IMR-90 (cell line): ENCODE results near the gene SLC52A1. TPM values are rescaled to one million over a fixed set of nuclear protein-coding genes. Genes with fewer than 3 reads are reported as not detected.

Experiments
- ATAC-seq: fragments of 200-7000 bp; cut with Tn5 transposase; 2 replicates; pipeline ENCODE4 v1.9.1; 2020; ENCODE audit warnings: low read depth, mild to moderate bottlenecking, moderate library complexity
- BruUV-seq: library from RNA; stranded (reverse); fragments of 400-500 nt; replicated peaks from 2 replicates; lab custom pipeline; 2021; lab: Mats Ljungman, UMichigan
- CTCF ChIA-PET: fragments of 300-600 bp; formaldehyde crosslinking; extraction: SDS; loops from one replicate; lab custom pipeline; 2021; ENCODE audit warnings: antibody characterized with exemption; lab: Yijun Ruan, JAX
- POLR2A ChIA-PET: fragments of 300-600 bp; sonication (Branson Sonifier 250); formaldehyde crosslinking; loops from one replicate; lab custom pipeline; 2022; ENCODE audit warnings: antibody characterized with exemption; ENCODE audit not compliant: unreplicated experiment; lab: Charles Lee
- DNase-seq: peaks from one replicate; pipeline ENCODE4 v3.0.0; 2013
- H2AFZ ChIP-seq: replicated peaks from 2 replicates; pipeline ENCODE3; 2013; ENCODE audit warnings: low read length, mild to moderate bottlenecking; ENCODE audit not compliant: poor library complexity
- H2AK5ac ChIP-seq: 2 replicates; pipeline ENCODE4 v1.6.1; 2013; ENCODE audit warnings: low read depth, low read length, inconsistent platforms
- H2AK9ac ChIP-seq: replicated peaks from 2 replicates; pipeline ENCODE3; 2013; ENCODE audit warnings: mild to moderate bottlenecking, low read depth, low read length, moderate library complexity; ENCODE audit not compliant: poor library complexity
- H2BK120ac ChIP-seq: 2 replicates; pipeline ENCODE4 v1.6.1; 2013; ENCODE audit warnings: low read depth, low read length, inconsistent platforms
- H2BK15ac ChIP-seq: 3 replicates; pipeline ENCODE4 v1.6.1; 2013; ENCODE audit warnings: low read depth, low read length, inconsistent platforms
- H2BK20ac ChIP-seq: 2 replicates; pipeline ENCODE4 v1.6.1; 2013; ENCODE audit warnings: low read depth, mild to moderate bottlenecking, inconsistent platforms, low read length, moderate library complexity
- H2BK5ac ChIP-seq: 2 replicates; pipeline ENCODE4 v1.6.1; 2013; ENCODE audit warnings: mild to moderate bottlenecking, low read depth, low read length, inconsistent platforms; ENCODE audit not compliant: poor library complexity, severe bottlenecking
- H3K14ac ChIP-seq: replicated peaks from 2 replicates; pipeline ENCODE4 v1.6.1; 2013; ENCODE audit warnings: low read depth, low read length, inconsistent platforms
- H3K18ac ChIP-seq: 2 replicates; pipeline ENCODE4 v1.6.1; 2013; ENCODE audit warnings: low read depth, low read length, control low read depth
- H3K23ac ChIP-seq: 2 replicates; pipeline ENCODE4 v1.6.1; 2013; ENCODE audit warnings: low read depth, low read length, inconsistent platforms
- H3K27ac ChIP-seq: 2 replicates; pipeline ENCODE4 v1.5.1; 2013; ENCODE audit warnings: mild to moderate bottlenecking, control low read depth, low read length; ENCODE audit not compliant: insufficient read depth
- H3K27me3 ChIP-seq: 2 replicates; pipeline ENCODE4 v1.6.1; 2013; ENCODE audit warnings: low read length; ENCODE audit not compliant: control insufficient read depth, insufficient read depth
- H3K36me3 ChIP-seq: 2 replicates; pipeline ENCODE4 v1.6.1; 2013; ENCODE audit warnings: low read length, mixed read lengths; ENCODE audit not compliant: control insufficient read depth, insufficient read depth
- H3K4ac ChIP-seq: 2 replicates; pipeline ENCODE4 v1.6.1; 2013; ENCODE audit warnings: low read depth, low read length, inconsistent platforms
- H3K4me1 ChIP-seq: 2 replicates; pipeline ENCODE4 v1.6.1; 2013; ENCODE audit warnings: low read length, mixed read lengths; ENCODE audit not compliant: control insufficient read depth, insufficient read depth
- H3K4me2 ChIP-seq: 2 replicates; pipeline ENCODE4 v1.6.1; 2013; ENCODE audit warnings: low read depth, mild to moderate bottlenecking, control low read depth, low read length, moderate library complexity
- H3K4me3 ChIP-seq: 2 replicates; pipeline ENCODE4 v1.5.1; 2013; ENCODE audit warnings: low read depth, mild to moderate bottlenecking, control low read depth, low read length, moderate library complexity; ENCODE audit not compliant: insufficient read depth
- H3K56ac ChIP-seq: 2 replicates; pipeline ENCODE4 v1.6.1; 2013; ENCODE audit warnings: low read length, inconsistent platforms; ENCODE audit not compliant: insufficient read depth; ENCODE audit errors: extremely low read depth
- H3K79me1 ChIP-seq, 2 experiments: 2 replicates each; pipeline ENCODE4 v1.6.1; 2013; ENCODE audit warnings: low read length in 2 of 2, inconsistent platforms in 1 of 2, low read depth in 1 of 2
- H3K9ac ChIP-seq: 2 replicates; pipeline ENCODE4 v1.6.1; 2013; ENCODE audit warnings: low read depth, low read length, control low read depth
- H3K9me1 ChIP-seq: 2 replicates; pipeline ENCODE4 v1.6.1; 2013; ENCODE audit warnings: low read length, inconsistent platforms; ENCODE audit not compliant: insufficient read depth
- H3K9me3 ChIP-seq: 2 replicates; pipeline ENCODE4 v1.6.1; 2013; ENCODE audit warnings: low read length; ENCODE audit not compliant: control insufficient read depth, insufficient read depth
- H4K20me1 ChIP-seq: 2 replicates; pipeline ENCODE4 v1.6.1; 2013; ENCODE audit warnings: low read length, inconsistent platforms; ENCODE audit not compliant: insufficient read depth
- H4K5ac ChIP-seq: 2 replicates; pipeline ENCODE4 v1.6.1; 2013; ENCODE audit warnings: mild to moderate bottlenecking, low read depth, low read length, control low read depth
- H4K8ac ChIP-seq, 2 experiments: 2 replicates each; pipeline ENCODE4 v1.6.1; 2013; ENCODE audit warnings: low read depth in 2 of 2, low read length in 2 of 2, control low read depth in 1 of 2, inconsistent platforms in 1 of 2
- H4K91ac ChIP-seq: 2 replicates; pipeline ENCODE4 v1.6.1; 2013; ENCODE audit warnings: low read depth, low read length, inconsistent platforms; ENCODE audit not compliant: insufficient read depth
- CHD1 ChIP-seq: IDR thresholded peaks from 2 replicates; pipeline ENCODE4 v1.6.1; 2012; ENCODE audit warnings: low read depth, low read length, improper control_type of control experiment
- ELK1 ChIP-seq: fragments of 150-350 bp; IDR thresholded peaks from 2 replicates; pipeline ENCODE4 v1.6.1; 2016; ENCODE audit warnings: low read depth, mild to moderate bottlenecking, low read length, moderate library complexity, borderline replicate concordance
- FOS ChIP-seq: fragments of 150-350 bp; IDR thresholded peaks from 2 replicates; pipeline ENCODE4 v1.6.1; 2016; ENCODE audit warnings: low read depth, low read length
- NFE2L2 ChIP-seq: fragments of 150-350 bp; IDR thresholded peaks from 2 replicates; pipeline ENCODE4 v1.6.1; 2016; ENCODE audit warnings: low read depth, mild to moderate bottlenecking, low read length
- RCOR1 ChIP-seq: IDR thresholded peaks from 2 replicates; pipeline ENCODE4 v1.6.1; 2012; ENCODE audit warnings: mild to moderate bottlenecking, low read length, improper control_type of control experiment; ENCODE audit not compliant: insufficient replicate concordance
- WGBS, 2 experiments: methylation state at CpG; one replicate each; pipeline versions ENCODE4 v1.1.5 to v1.1.7; 2013; ENCODE audit warnings: missing lambda C conversion rate in 2 of 2; ENCODE audit not compliant: insufficient read length in 1 of 2; ENCODE audit errors: extremely low coverage in 2 of 2; 5-methylcytosine and 5-hydroxymethylcytosine counted together
- dilution Hi-C: fragments of 300-500 bp; cut with HindIII; formaldehyde crosslinking; loops from one replicate; pipeline ENCODE4 v1.14.3; 2018; ENCODE audit warnings: low sequenced_read_pairs; ENCODE audit not compliant: unreplicated experiment
- in situ Hi-C: fragments of 300-500 bp; cut with MboI; formaldehyde crosslinking; loops from 3 replicates; pipeline ENCODE4 v1.14.3; 2019; ENCODE audit warnings: low sequenced_read_pairs, inconsistent platforms, mixed read lengths
- intact Hi-C: fragments of 100-400 bp; cut with micrococcal nuclease; formaldehyde crosslinking; loops from 2 replicates; pipeline ENCODE4 v1.10.0; 2022
- polyA plus RNA-seq, 3 experiments: library from polyadenylated mRNA; depleted of rRNA; stranded (reverse); fragments of >200 nt; gene quantifications; 2 replicates each; pipeline ENCODE4 v1.2.3, GENCODE V29; 2012; ENCODE audit warnings: low replicate concordance in 1 of 3
- total RNA-seq: library from RNA; depleted of rRNA; stranded (reverse); fragments of >200 nt; gene quantifications from 2 replicates; pipeline ENCODE4 v1.2.3, GENCODE V29; 2012

Gene SLC52A1
- total and polyA plus RNA-seq, 2 of the 4 experiments (the other 2 are of a cell fraction), result not detected

GRCh38 chr17:5002121-5002788 lies 33.0 kb downstream of the SLC52A1 start:
- no peak overlapping the region for H2BK120ac ChIP-seq
- no peak overlapping the region for H2AK5ac ChIP-seq
- H3K23ac ChIP-seq, result no peak overlapping the region
- H3K27ac ChIP-seq, result no peak overlapping the region
- H2BK5ac ChIP-seq, result no peak overlapping the region
- H3K9me1 ChIP-seq, result peaks cover 22% of the 10 kb centered on the region
- H3K18ac ChIP-seq, result no peak overlapping the region
- H3K9me3 ChIP-seq, result no peaks in the 10 kb centered on the region
- H3K27me3 ChIP-seq, result no peaks in the 10 kb centered on the region
- no peak overlapping the region for H3K9ac ChIP-seq
- no peak overlapping the region for H4K91ac ChIP-seq
- H3K4ac ChIP-seq, result no peak overlapping the region
- dilution Hi-C loops (no loop called here), intact Hi-C loops (no loop called here), in situ Hi-C loops (no loop called here)
- DNase-seq (no peak), ATAC-seq (no peak)
- H4K5ac ChIP-seq, result no peak overlapping the region
- H3K36me3 ChIP-seq, result peaks cover 55% of the 10 kb centered on the region
- peaks cover 17% of the 10 kb centered on the region for H3K4me1 ChIP-seq
- H4K8ac ChIP-seq, result no peak overlapping the region
- no peak overlapping the region for H2AK9ac ChIP-seq
- no peak overlapping the region for H3K4me3 ChIP-seq
- TF ChIP-seq ELK1 (no peak), NFE2L2 (no peak), RCOR1 (no peak), CHD1 (no peak), FOS (no peak)
- H3K79me1 ChIP-seq, result peaks cover 28 to 56% of the 10 kb centered on the region in 2 experiments
- H2BK15ac ChIP-seq, result no peak overlapping the region
- no peak overlapping the region for H3K14ac ChIP-seq
- WGBS, 2 experiments, result 90% methylated on average over 14 of the region's 20 CpGs; no CpG with 5 or more reads in 1 of the 2 experiments
- POLR2A ChIA-PET, result no interaction called here
- peaks cover 26% of the 10 kb centered on the region for H4K20me1 ChIP-seq
- no peak overlapping the region for H3K4me2 ChIP-seq
- no peak overlapping the region for H2BK20ac ChIP-seq
- H3K56ac ChIP-seq, result no peak overlapping the region
- no TSS peak for BruUV-seq
- H2AFZ ChIP-seq, result no peak overlapping the region
- CTCF ChIA-PET, result no interaction called here
